GM12872 (cell line): ENCODE data around the gene SFT2D2.

Experiments
- TF ChIP-seq, protein P1 (sequence below): IDR thresholded peaks from 3 replicates; pipeline ENCODE4 v1.5.1; 2011; ENCODE audit warnings: low read depth, mild to moderate bottlenecking, low read length, moderate library complexity; ENCODE audit not compliant: insufficient read depth

The SFT2D2 gene

DNA sequence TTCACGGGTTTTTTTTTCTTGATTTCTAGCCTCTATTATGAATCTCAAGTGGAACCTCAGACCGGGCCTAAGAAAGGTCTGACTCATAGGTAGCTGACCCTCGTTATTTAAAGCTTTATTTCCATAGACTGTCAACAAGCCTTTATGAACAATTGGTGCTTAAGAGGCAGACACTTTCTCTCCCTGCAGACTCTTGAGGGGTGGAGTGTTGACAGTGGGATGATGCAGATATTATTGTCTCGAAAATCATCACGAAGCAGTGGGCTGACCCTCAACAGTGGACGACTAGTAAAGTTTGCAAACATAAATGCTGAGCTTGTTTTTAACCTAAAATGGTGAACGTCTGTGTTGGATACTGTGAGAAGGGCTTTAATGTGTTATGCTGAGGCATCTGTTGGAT lies 1.8 kb downstream of the SFT2D2 start:
- TF ChIP-seq, protein P1, sequence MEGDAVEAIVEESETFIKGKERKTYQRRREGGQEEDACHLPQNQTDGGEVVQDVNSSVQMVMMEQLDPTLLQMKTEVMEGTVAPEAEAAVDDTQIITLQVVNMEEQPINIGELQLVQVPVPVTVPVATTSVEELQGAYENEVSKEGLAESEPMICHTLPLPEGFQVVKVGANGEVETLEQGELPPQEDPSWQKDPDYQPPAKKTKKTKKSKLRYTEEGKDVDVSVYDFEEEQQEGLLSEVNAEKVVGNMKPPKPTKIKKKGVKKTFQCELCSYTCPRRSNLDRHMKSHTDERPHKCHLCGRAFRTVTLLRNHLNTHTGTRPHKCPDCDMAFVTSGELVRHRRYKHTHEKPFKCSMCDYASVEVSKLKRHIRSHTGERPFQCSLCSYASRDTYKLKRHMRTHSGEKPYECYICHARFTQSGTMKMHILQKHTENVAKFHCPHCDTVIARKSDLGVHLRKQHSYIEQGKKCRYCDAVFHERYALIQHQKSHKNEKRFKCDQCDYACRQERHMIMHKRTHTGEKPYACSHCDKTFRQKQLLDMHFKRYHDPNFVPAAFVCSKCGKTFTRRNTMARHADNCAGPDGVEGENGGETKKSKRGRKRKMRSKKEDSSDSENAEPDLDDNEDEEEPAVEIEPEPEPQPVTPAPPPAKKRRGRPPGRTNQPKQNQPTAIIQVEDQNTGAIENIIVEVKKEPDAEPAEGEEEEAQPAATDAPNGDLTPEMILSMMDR = no peak

DNA sequence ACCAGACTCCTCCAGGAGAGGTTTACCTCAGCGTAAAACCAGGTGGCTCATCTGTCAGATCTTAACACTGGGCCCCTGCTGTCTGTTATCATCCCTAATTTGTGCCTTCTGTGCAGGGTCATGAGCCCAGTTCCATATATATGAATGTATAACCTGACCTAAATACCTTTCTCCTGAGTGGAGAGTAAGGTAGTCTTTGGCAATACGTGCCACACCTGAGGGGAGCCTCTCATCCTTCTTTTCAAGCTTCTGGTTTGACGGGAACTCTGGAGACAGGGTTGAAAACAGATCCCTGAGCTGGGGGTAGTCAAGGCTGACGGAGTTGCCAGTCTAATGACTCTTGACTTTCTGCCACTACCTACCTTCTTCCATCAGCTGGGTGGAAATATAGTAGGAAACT lies 4.1 kb downstream of the SFT2D2 start:
- TF ChIP-seq, protein P1 = no peak

DNA sequence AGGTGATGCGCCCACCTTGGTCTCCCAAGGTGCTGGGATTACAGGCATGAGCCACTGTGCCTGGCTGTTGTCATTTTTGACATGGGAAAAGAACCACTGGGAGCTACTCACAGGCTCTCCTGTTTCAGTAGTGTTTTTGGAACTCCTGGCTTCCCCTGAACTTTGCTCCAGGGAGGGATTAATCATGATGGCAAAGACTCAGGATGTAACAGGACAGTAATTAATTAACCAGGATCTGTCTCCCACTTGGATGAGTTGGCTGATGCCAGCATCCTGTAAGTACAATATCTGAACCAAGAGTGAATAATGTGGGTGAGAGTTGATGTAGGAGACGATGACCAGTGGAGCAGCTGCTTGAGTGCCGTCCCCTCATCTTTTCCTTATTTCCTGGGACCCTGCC lies 4.9 kb downstream of the SFT2D2 start:
- TF ChIP-seq, protein P1 = no peak

DNA sequence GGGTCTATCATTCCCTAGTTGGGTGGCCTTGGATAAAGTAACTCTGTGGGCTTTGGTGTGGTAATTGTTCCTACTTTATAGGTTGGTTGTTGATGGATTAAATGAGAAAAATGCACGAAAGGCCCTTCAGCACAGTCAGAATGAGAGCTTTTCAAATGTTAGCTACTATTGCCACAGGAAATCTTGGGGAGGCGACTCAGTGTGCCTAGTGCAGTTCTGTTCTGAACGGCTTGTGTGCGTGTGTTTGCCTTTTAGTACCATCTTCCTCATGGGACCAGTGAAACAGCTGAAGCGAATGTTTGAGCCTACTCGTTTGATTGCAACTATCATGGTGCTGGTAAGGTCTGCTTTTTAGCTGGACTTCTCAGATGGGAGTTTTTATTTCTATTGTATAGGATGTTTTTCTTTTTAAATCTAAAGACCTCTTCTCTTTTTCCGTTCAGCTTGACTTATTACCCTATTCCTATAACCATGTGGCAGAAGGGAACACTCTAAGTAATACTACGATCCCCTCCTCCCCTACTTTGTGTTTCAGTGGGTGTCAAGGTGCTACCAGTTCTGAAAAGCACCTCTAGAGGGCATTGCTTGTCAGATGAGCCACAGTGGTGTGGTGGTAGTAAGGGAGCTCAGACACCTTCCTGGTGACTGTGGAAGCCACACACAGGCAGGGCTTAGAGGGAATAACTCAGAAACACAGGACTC lies 9.2 kb downstream of the SFT2D2 start:
- TF ChIP-seq, protein P1 = peak; percentile 79

DNA sequence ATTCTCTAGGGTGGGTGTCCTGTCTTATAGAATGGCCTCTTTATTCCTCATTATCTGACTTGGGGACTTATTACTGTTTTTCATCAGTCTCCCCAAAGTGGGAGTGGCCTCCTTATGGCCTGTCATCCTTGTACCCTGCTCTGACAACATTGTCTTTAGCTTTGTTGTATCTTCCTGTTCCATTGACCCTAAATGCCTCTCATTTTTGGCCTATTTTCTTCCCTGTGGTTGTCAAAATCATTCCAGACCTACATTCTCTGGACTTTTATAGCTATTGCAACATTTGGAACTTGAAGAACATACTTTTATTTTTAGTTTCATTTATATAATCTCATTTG lies 9.7 kb downstream of the SFT2D2 start:
- TF ChIP-seq, protein P1 = no peak

DNA sequence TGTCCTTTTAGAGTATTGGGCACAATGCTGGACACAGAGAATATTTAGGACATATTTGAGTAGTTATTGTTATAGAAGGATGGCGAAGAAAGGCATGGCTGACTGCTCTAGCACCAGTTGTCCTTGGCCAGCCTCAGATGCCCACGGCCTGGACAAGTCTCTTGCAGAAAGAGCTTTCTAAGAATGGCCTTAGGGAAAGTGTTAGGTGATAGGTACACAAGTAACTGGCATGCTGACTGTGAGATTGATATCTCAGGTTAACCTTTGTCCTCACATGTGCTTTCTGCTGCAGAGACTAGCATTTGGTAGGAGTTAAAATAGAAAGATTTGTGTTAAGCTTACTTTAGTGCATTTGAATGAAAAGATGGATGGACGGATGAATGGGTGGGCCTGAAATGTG lies 10.1 kb downstream of the SFT2D2 start:
- TF ChIP-seq, protein P1 = no peak

DNA sequence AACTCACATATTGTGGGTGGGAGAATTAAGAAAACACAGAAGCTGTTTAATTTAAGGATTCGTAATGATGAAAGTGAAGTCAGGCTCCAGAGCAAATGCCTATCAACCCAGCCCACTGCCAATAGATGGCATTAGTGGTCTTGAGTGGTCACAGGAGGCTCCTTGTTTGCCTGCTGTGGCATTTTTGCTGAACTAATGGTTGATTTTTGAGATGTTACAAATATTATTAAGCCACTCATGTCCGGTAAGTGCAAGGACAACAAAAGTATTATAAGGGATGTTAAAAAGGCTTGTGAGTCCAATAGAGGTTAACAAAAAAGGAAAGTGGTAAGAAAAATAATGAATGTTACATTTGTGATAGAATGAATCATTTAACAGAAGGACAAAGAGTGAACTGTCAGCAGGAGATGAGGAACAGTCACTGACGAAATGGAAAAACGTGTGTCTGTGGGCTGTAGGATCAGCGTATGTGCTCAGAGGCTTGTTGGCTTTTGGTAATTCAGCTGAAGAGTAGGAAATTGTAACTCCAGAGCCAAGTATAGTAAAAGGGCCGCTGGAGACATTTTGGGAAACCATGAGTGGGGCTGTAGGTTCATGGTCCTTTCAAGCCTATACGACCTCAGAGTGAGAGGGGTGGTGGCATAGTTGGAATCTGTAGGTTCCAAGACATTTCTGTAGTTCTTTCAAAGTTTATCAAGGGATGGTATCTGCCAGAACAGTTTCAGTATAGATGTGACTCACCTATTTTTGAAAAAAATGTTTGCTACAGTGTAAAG lies 11.2 kb downstream of the SFT2D2 start:
- TF ChIP-seq, protein P1 = no peak
